GM12875 (cell line): Measurements from ENCODE around the gene IRX4.

Experiments used
- H3K4me3 ChIP-seq: one replicate; pipeline ENCODE4 v1.5.1; 2011; ENCODE audit warnings: low read depth, low read length, control low read depth
- CTCF ChIP-seq: IDR thresholded peaks from 2 replicates; pipeline ENCODE4 v1.5.1; 2011; ENCODE audit warnings: low read depth, mild to moderate bottlenecking, control low read depth, inconsistent platforms, low read length, moderate library complexity, borderline replicate concordance; ENCODE audit not compliant: insufficient read depth

Gene IRX4

GRCh38 chr5:1882337-1883119, at the start of gene IRX4:
Gene IRX4 (minus strand): TSS chr5:1882925. CDS start chr5:1882647, 278 bp downstream.
- H3K4me3 ChIP-seq = no peak within 1 kb of the TSS
- no peak for TF ChIP-seq CTCF

GRCh38 chr5:1931604-1932231, 49.0 kb upstream of the IRX4 start:
- no peak overlapping the region for H3K4me3 ChIP-seq
- TF ChIP-seq CTCF = no peak

GRCh38 chr5:1930880-1931603, 48.3 kb upstream of the IRX4 start:
- no peak overlapping the region for H3K4me3 ChIP-seq
- no peak for TF ChIP-seq CTCF

GRCh38 chr5:1930501-1930879, 47.8 kb upstream of the IRX4 start:
- no peak for TF ChIP-seq CTCF
- no peak overlapping the region for H3K4me3 ChIP-seq

GRCh38 chr5:1929108-1929991, 46.6 kb upstream of the IRX4 start:
- no peak overlapping the region for H3K4me3 ChIP-seq
- TF ChIP-seq CTCF = no peak

GRCh38 chr5:1926471-1927341, 44.0 kb upstream of the IRX4 start:
- TF ChIP-seq CTCF = no peak
- no peak overlapping the region for H3K4me3 ChIP-seq
